Measurements from ENCODE around the gene PDE1C.

The PDE1C gene

GRCh38 chr7:32044739-32045138 is 25.5 kb downstream of the PDE1C start:
- no peak for TF ChIP-seq CTCF (IDR thresholded peaks at IDR 0.05; ENCODE audit: low read depth, low read length)
- no peak for DNase-seq (ENCODE audit: extremely low read depth, low read depth)

- no peak for DNase-seq (ENCODE audit: extremely low read depth, low read depth)
- TF ChIP-seq CTCF (IDR thresholded peaks at IDR 0.05; ENCODE audit: low read depth, low read length): no peak
These were observed 26.5 kb downstream of the PDE1C start for GRCh38 chr7:32043688-32044087.

GRCh38 chr7:32042900-32043299 is 27.3 kb downstream of the PDE1C start:
- no peak for DNase-seq (ENCODE audit: extremely low read depth, low read depth)
- TF ChIP-seq CTCF (IDR thresholded peaks at IDR 0.05; ENCODE audit: low read depth, low read length): no peak

GRCh38 chr7:32039000-32039756 is 31.0 kb downstream of the PDE1C start:
- TF ChIP-seq CTCF (IDR thresholded peaks at IDR 0.05; ENCODE audit: low read depth, low read length): no peak
- no peak for DNase-seq (ENCODE audit: extremely low read depth, low read depth)

GRCh38 chr7:32037650-32038198 is 32.5 kb downstream of the PDE1C start:
- TF ChIP-seq CTCF (IDR thresholded peaks at IDR 0.05; ENCODE audit: low read depth, low read length): no peak

GRCh38 chr7:32036557-32036956 is 33.6 kb downstream of the PDE1C start:
- no peak for TF ChIP-seq CTCF (IDR thresholded peaks at IDR 0.05; ENCODE audit: low read depth, low read length)
- DNase-seq (ENCODE audit: extremely low read depth, low read depth): no peak

More at GRCh38 chr7:32037650-32038198, 32.5 kb downstream of the PDE1C start:
- DNase-seq (ENCODE audit: extremely low read depth, low read depth): no peak

- TF ChIP-seq CTCF (IDR thresholded peaks at IDR 0.05; ENCODE audit: low read depth, low read length): no peak
These were observed 36.2 kb downstream of the PDE1C start for GRCh38 chr7:32034052-32034451.

More at GRCh38 chr7:32034052-32034451, 36.2 kb downstream of the PDE1C start:
- no peak for DNase-seq (ENCODE audit: extremely low read depth, low read depth)

Data from AG09319 (cell line).